Calu3 (cell line): ENCODE data around the gene CEMP1. TPM values are rescaled to one million over a fixed set of nuclear protein-coding genes. Genes with fewer than 3 reads are reported as not detected.

Source experiments
- BruUV-seq: library from RNA; stranded (reverse); fragments of 400-500 nt; replicated peaks from 2 replicates; lab custom pipeline; 2021; lab: Mats Ljungman, UMichigan
- CTCF ChIA-PET: fragments of 300-600 bp; sonication (Branson Sonifier 250); formaldehyde crosslinking; loops from one replicate; lab custom pipeline; 2022; ENCODE audit warnings: antibody characterized with exemption; lab: Charles Lee
- DNase-seq: peaks from one replicate; pipeline ENCODE4 v3.0.0; 2022
- H3K27ac Mint-ChIP-seq: one replicate; pipeline ENCODE4 v1.8.0; 2022; ENCODE audit warnings: mixed read lengths; ENCODE audit not compliant: unreplicated experiment
- H3K27me3 Mint-ChIP-seq: one replicate; pipeline ENCODE4 v1.8.0; 2022; ENCODE audit warnings: mixed read lengths; ENCODE audit not compliant: unreplicated experiment
- H3K36me3 Mint-ChIP-seq: one replicate; pipeline ENCODE4 v1.8.0; 2022; ENCODE audit warnings: mild to moderate bottlenecking, moderate library complexity, mixed read lengths; ENCODE audit not compliant: insufficient read depth, unreplicated experiment
- H3K4me1 Mint-ChIP-seq: one replicate; pipeline ENCODE4 v1.8.0; 2022; ENCODE audit warnings: mild to moderate bottlenecking, low read depth, mixed read lengths; ENCODE audit not compliant: unreplicated experiment
- H3K4me3 Mint-ChIP-seq: one replicate; pipeline ENCODE4 v1.8.0; 2022; ENCODE audit warnings: mild to moderate bottlenecking, low read depth, moderate library complexity, mixed read lengths; ENCODE audit not compliant: unreplicated experiment
- H3K9me3 Mint-ChIP-seq: one replicate; pipeline ENCODE4 v1.8.0; 2022; ENCODE audit warnings: low read depth, mixed read lengths; ENCODE audit not compliant: unreplicated experiment
- CTCF ChIP-seq: fragments of 200-600 bp; IDR thresholded peaks from one replicate; pipeline ENCODE4 v1.8.0; 2022; ENCODE audit warnings: antibody characterized with exemption; ENCODE audit not compliant: unreplicated experiment
- intact Hi-C: fragments of 100-400 bp; cut with micrococcal nuclease; formaldehyde crosslinking; loops from one replicate; pipeline ENCODE4 v1.10.0; 2022; ENCODE audit not compliant: unreplicated experiment
- total RNA-seq: library from RNA; stranded (reverse); gene quantifications from 2 replicates; pipeline ENCODE4 v1.2.3, GENCODE V29; 2022

The CEMP1 gene
- total RNA-seq, 1 experiment from 2014 or later: 0.90 TPM

GRCh38 chr16:2507665-2508064 lies 23.5 kb downstream of the CEMP1 start:
- CTCF ChIA-PET: no interaction called here
- Mint-ChIP-seq H3K4me1 (peaks cover 4% of the 10 kb centered on the region), H3K9me3 (no peaks in the 10 kb centered on the region), H3K4me3 (no peak overlapping the region), H3K27ac (no peak overlapping the region), H3K27me3 (no peaks in the 10 kb centered on the region), H3K36me3 (peaks cover 8% of the 10 kb centered on the region)
- intact Hi-C loops: loop anchor here (10.0 kb wide), 1 partner anchor 73 kb away; no protein-coding TSS in a partner anchor
- BruUV-seq: no TSS peak
- TF ChIP-seq CTCF: no peak
- no peak for DNase-seq

DNA sequence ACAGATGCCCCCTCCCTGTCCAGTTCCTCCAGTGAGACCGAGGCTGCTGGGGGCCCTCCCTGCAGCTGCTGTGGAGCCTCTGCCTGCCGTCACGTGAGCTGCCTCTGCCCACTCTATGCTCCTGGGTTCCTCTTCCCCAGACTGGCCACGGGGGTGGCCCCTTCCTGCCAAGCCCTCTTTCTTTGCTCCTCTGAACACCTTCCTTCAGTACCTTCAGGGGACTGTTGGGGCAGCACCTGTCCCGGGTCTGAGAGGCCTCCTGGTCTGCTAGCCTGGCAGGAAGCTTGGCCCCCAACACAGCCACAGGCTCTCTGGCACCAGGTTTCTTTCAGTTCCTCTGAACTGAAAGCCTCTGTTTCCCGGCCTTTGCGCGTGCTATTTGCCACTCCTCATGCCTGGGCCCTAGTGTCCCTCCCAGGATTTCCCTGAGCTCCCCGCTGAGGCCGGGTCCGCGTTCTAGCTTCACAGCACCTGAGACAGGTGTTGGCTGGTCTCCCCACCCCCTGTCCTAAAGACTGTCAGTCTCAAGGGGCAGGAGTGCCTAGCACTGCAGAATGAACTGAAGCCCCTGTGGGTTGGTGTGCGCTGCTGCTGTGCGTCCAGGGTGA lies 24.1 kb downstream of the CEMP1 start:
- intact Hi-C loops: loop anchor here (10.0 kb wide), 1 partner anchor 72 kb away; no protein-coding TSS in a partner anchor

GRCh38 chr16:2505695-2506094 lies 25.5 kb downstream of the CEMP1 start:
- CTCF ChIA-PET: no interaction called here
- Mint-ChIP-seq H3K27ac (no peak overlapping the region), H3K4me1 (no peaks in the 10 kb centered on the region), H3K27me3 (no peaks in the 10 kb centered on the region), H3K36me3 (peaks cover 9% of the 10 kb centered on the region), H3K9me3 (no peaks in the 10 kb centered on the region), H3K4me3 (no peak overlapping the region)
- no TSS peak for BruUV-seq
- no peak for DNase-seq
- TF ChIP-seq CTCF: no peak
- intact Hi-C loops: loop anchor here (10.0 kb wide), 1 partner anchor 71 kb away; no protein-coding TSS in a partner anchor

More for the DNA sequence above, 24.1 kb downstream of the CEMP1 start:
- Mint-ChIP-seq H3K4me3 (no peak overlapping the region), H3K27me3 (no peaks in the 10 kb centered on the region), H3K27ac (no peak overlapping the region), H3K36me3 (peaks cover 4% of the 10 kb centered on the region), H3K4me1 (no peaks in the 10 kb centered on the region), H3K9me3 (no peaks in the 10 kb centered on the region)
- BruUV-seq: no TSS peak
- no peak for TF ChIP-seq CTCF
- CTCF ChIA-PET: no interaction called here
- no peak for DNase-seq

DNA sequence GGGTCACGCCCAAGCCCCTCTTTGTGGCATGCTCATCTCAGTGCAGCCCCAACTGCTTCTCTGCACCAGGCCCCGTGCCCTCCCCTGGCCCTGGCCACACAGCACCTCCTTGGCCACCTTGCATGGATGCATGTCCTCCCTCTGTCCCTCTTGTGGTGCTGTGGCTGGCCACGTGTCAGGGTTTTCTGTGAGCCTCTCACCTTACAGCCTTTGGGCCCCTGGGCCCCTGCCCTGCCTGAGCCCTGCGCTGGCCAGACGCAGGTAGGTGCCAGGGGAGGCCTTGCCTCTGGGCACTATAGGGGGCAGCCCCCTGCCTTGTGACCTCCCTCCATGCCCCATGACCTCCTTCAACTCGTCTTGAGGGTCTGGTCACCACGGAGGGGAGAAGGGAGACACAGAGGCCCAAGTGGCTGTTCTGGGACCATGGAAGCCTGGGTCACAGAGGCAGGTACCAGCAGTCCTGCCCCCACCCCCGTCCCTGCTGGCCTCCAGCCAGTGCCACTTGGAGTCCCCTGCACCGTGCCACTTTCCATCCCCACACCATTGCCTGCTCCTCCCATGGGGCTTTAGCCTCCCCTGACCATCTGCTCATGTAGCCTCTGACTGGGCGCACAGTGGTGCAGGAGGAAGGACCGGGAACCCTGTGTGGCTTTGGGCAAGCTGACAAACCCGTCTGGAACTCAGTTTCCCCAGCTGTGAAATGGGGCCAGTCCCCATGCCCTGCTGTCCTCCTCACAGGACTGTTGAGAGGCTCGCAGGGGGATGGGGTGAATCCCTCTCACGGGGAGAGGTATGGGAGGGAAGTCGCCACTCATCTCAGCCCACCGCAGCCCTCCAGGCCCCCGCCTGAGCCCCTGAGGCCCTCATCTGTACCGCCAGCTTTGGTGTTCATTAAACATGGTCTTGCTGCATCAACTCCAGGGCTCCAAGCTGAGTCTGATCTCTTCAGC lies 29.0 kb downstream of the CEMP1 start:
- intact Hi-C loops: loop anchor here (2.0 to 10.0 kb wide), 2 partner anchors 67 to 159 kb away; no protein-coding TSS in a partner anchor
- Mint-ChIP-seq H3K4me1 (no peaks in the 10 kb centered on the region), H3K27me3 (no peaks in the 10 kb centered on the region), H3K9me3 (no peaks in the 10 kb centered on the region), H3K27ac (no peak overlapping the region), H3K36me3 (peaks cover 9% of the 10 kb centered on the region), H3K4me3 (no peak overlapping the region)
- no peak for TF ChIP-seq CTCF
- no peak for DNase-seq
- CTCF ChIA-PET: interaction anchor here (1.1 to 2.3 kb wide), 6 partner anchors 12 to 307 kb away, joined by 4 to 12 read pairs (median 8); partner anchors contain the start of genes AMDHD2, ATP6V0C, CCNF and ECI1
- BruUV-seq: no TSS peak
